OCI-LY3 (cell line): ENCODE data around the gene NDRG3.
"Not testable (repeated sequence)": the region's sequence is repeated elsewhere in the genome, so short reads cannot be mapped to it uniquely, and the experiment has no call there.

Experiments
- H2AFZ ChIP-seq: fragments of 200-600, 300-600 bp; shearing (Covaris generic); 2 replicates; pipeline ENCODE4 v1.6.0; 2014; ENCODE audit warnings: antibody characterized with exemption, low read depth, low read length
- H3K27ac ChIP-seq: fragments of 200-600, 300-600 bp; sonication (generic); 2 replicates; pipeline ENCODE4 v1.5.1; 2014; ENCODE audit warnings: mild to moderate bottlenecking, low read length, moderate library complexity, mixed read lengths
- H3K27me3 ChIP-seq: fragments of 200-600, 300-600 bp; sonication (generic); 2 replicates; pipeline ENCODE4 v1.6.1; 2014; ENCODE audit warnings: low read depth, low read length, mixed read lengths
- H3K36me3 ChIP-seq: fragments of 200-600, 300-600 bp; sonication (generic); replicated peaks from 2 replicates; pipeline ENCODE3; 2014; ENCODE audit warnings: low read depth, low read length, mixed read lengths
- H3K4me1 ChIP-seq: fragments of 300-600, 200-600 bp; sonication (generic); 2 replicates; pipeline ENCODE4 v1.6.1; 2014; ENCODE audit warnings: low read length, mixed read lengths
- H3K4me2 ChIP-seq: fragments of 200-600, 300-600 bp; sonication (generic); 2 replicates; pipeline ENCODE4 v1.6.1; 2014; ENCODE audit warnings: low read length, mixed read lengths
- H3K4me3 ChIP-seq: fragments of 300-600, 200-600 bp; sonication (generic); 2 replicates; pipeline ENCODE4 v1.5.1; 2014; ENCODE audit warnings: antibody characterized with exemption, mild to moderate bottlenecking, low read length, moderate library complexity
- H3K79me2 ChIP-seq: fragments of 300-600, 200-600 bp; shearing (Covaris generic); 2 replicates; pipeline ENCODE4 v1.6.1; 2014; ENCODE audit warnings: mild to moderate bottlenecking, low read length, mixed read lengths
- H3K9ac ChIP-seq: fragments of 300-600, 200-600 bp; shearing (Covaris generic); 2 replicates; pipeline ENCODE4 v1.6.0; 2014; ENCODE audit warnings: mild to moderate bottlenecking, low read length, moderate library complexity
- H3K9me3 ChIP-seq: fragments of 200-600, 300-600 bp; shearing (Covaris generic); 2 replicates; pipeline ENCODE4 v1.6.1; 2014; ENCODE audit warnings: low read length, mixed read lengths; ENCODE audit not compliant: insufficient read depth
- H4K20me1 ChIP-seq: fragments of 200-600, 300-600 bp; sonication (generic); 2 replicates; pipeline ENCODE4 v1.6.1; 2016; ENCODE audit warnings: low read length, mixed read lengths; ENCODE audit not compliant: insufficient read depth
- EZH2phosphoT487 ChIP-seq: fragments of 200-600 bp; shearing (Covaris generic); IDR thresholded peaks from 2 replicates; pipeline ENCODE4 v1.6.1; 2018; ENCODE audit warnings: antibody characterized with exemption, mixed run types, low read depth
- TF ChIP-seq, protein P1 (sequence below): fragments of 200-600, 300-600 bp; sonication (generic); IDR thresholded peaks from 2 replicates; pipeline ENCODE4 v1.5.1; 2014; ENCODE audit warnings: antibody characterized with exemption, low read length, low read depth

Gene NDRG3

DNA sequence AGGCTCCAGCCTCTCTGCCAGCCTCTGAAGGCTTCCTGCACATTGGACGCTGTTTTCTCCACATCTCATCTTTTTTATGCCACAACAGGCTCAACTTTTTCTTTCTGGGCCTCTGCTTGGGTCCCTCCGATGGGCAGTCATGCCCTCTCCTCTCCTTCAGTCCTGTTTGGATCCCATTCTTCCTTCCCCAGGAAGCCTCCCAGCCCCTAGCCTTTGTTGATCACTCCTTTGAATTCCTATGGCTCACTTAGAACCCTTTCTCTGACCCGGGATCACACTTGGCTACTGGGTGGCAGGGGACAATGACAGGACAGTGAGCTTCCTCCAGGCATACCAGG is 104.4 kb downstream of the NDRG3 start:
- H3K36me3 ChIP-seq, result no peaks in the 10 kb centered on the region
- H3K27ac ChIP-seq, result no peak overlapping the region
- H3K27me3 ChIP-seq, result no peaks in the 10 kb centered on the region
- no peak overlapping the region for H3K4me2 ChIP-seq
- H3K9ac ChIP-seq, result no peak overlapping the region
- TF ChIP-seq EZH2phosphoT487, result no peak
- TF ChIP-seq, protein P1, sequence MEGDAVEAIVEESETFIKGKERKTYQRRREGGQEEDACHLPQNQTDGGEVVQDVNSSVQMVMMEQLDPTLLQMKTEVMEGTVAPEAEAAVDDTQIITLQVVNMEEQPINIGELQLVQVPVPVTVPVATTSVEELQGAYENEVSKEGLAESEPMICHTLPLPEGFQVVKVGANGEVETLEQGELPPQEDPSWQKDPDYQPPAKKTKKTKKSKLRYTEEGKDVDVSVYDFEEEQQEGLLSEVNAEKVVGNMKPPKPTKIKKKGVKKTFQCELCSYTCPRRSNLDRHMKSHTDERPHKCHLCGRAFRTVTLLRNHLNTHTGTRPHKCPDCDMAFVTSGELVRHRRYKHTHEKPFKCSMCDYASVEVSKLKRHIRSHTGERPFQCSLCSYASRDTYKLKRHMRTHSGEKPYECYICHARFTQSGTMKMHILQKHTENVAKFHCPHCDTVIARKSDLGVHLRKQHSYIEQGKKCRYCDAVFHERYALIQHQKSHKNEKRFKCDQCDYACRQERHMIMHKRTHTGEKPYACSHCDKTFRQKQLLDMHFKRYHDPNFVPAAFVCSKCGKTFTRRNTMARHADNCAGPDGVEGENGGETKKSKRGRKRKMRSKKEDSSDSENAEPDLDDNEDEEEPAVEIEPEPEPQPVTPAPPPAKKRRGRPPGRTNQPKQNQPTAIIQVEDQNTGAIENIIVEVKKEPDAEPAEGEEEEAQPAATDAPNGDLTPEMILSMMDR, result no peak
- no peaks in the 10 kb centered on the region for H3K9me3 ChIP-seq
- H4K20me1 ChIP-seq, result no peaks in the 10 kb centered on the region
- no peaks in the 10 kb centered on the region for H3K79me2 ChIP-seq
- no peak overlapping the region for H3K4me3 ChIP-seq
- peaks cover 6% of the 10 kb centered on the region for H3K4me1 ChIP-seq
- no peak overlapping the region for H2AFZ ChIP-seq

DNA sequence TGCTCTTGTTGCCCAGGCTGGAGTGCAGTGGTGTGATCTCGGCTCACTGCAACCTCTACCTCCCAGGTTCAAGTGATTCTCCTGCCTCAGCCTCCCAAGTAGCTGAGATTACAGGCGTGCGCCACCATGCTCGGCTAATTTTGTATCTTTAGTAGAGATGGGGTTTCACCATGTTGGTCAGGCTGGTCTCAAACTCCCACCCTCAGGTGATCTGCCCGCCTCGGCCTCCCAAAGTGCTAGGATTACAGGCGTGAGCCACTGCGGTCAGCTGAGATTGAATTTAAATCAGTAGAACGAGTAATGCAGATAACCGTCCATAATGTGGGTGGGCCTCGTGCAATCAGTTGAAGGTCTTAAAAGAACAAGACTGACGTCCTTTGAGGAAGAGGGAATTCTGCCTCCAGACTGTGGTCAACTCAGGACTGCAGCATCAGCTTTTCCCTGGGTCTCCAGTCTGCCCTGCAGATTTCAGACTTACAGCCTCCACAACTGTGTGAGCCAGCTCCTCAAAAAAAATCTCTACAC is 107.0 kb downstream of the NDRG3 start:
- not testable (repeated sequence) for H4K20me1 ChIP-seq, H3K79me2 ChIP-seq, H3K4me3 ChIP-seq, H3K4me2 ChIP-seq, H3K27ac ChIP-seq, H3K9me3 ChIP-seq, H3K4me1 ChIP-seq, H3K36me3 ChIP-seq, H3K9ac ChIP-seq, H2AFZ ChIP-seq, H3K27me3 ChIP-seq

DNA sequence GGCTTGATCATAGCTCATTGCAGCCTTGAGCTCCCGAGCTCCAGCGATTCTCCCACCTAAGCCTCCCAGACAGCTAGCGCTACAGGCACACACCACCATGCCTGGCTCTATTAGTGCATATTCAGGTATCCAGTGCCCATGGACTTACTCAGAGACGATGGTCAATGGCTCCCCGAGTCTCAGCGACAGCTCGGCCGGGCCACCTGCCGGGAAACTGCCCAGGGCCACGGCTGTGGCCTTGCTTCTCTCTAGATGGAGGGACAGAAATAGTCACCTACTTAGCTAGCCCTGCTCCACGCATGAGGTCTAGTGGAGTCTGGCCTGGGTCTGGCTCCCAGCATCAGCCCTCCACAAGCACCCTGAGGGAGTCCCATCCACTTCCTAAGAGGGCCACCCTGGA is 111.5 kb downstream of the NDRG3 start:
- H3K9ac ChIP-seq, result no peak overlapping the region
- TF ChIP-seq EZH2phosphoT487, result no peak
- TF ChIP-seq, protein P1, result no peak

DNA sequence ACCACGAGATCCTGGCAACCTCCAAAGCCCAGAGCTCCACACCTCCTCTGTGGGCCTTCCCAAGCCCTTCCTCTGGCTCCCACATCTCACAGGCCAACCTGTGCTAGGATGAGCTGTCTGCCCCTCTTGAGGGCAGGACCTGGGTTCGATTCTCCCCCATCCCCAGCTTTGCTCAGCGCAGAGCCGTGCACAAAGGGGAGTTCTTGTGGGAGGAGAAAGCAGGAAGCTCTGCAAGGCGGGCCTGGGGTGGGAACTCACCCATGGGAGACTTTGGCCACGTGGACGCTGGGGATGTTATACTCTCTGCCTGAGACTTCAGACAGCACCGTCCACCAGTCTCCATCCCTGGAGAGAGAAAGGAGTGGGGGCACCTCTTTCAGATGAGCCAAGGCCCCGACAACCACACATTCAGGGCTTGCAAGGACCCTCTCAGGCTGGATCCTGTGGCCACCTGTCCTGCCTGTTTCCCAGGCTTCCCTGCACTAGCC is 112.6 kb downstream of the NDRG3 start:
- Histone ChIP-seq H4K20me1 (no peaks in the 10 kb centered on the region), H3K27me3 (no peaks in the 10 kb centered on the region), H2AFZ (no peak overlapping the region), H3K27ac (no peak overlapping the region), H3K36me3 (no peaks in the 10 kb centered on the region), H3K4me1 (no peaks in the 10 kb centered on the region), H3K4me3 (no peak overlapping the region), H3K9me3 (no peaks in the 10 kb centered on the region), H3K79me2 (no peaks in the 10 kb centered on the region), H3K4me2 (no peak overlapping the region), H3K9ac (no peak overlapping the region)
- TF ChIP-seq, protein P1, result no peak
- TF ChIP-seq EZH2phosphoT487, result no peak

More for the DNA sequence above, 111.5 kb downstream of the NDRG3 start:
- Histone ChIP-seq H3K4me1 (no peaks in the 10 kb centered on the region), H3K79me2 (no peaks in the 10 kb centered on the region), H3K4me3 (no peak overlapping the region), H3K27me3 (no peaks in the 10 kb centered on the region), H2AFZ (no peak overlapping the region), H3K36me3 (no peaks in the 10 kb centered on the region), H4K20me1 (no peaks in the 10 kb centered on the region), H3K9me3 (no peaks in the 10 kb centered on the region), H3K27ac (no peak overlapping the region), H3K4me2 (no peak overlapping the region)
